ENCODE measurements around the gene MEF2B.

The MEF2B gene

GRCh38 chr19:19170053-19170872, at the start of gene MEF2B:
MEF2B (minus strand) TSS chr19:19170263; CDS start chr19:19150735, 19,528 bp downstream.
- Histone ChIP-seq H3K4me3 (IDR thresholded peaks at IDR 0.05; ENCODE audit: insufficient read depth, low read depth, low read length) (no peak within 1 kb of the TSS), H3K9ac (no peak within 1 kb of the TSS), H3K27me3 (ENCODE audit: insufficient read depth, low read depth) (no peaks in the 10 kb centered on the region), H2AFZ (ENCODE audit: low read depth) (no peak within 1 kb of the TSS), H3K27ac (no peak within 1 kb of the TSS), H3K4me2 (peak within 1 kb of the TSS; percentile 29), H4K20me1 (ENCODE audit: insufficient read depth) (no peaks in the 10 kb centered on the region), H3K79me2 (ENCODE audit: insufficient read depth, low read depth) (no peaks in the 10 kb centered on the region), H3K36me3 (ENCODE audit: insufficient read depth) (no peaks in the 10 kb centered on the region), H3K4me1 (ENCODE audit: low read depth, poor library complexity, severe bottlenecking) (peaks cover 21% of the 10 kb centered on the region)
- no peak for TF ChIP-seq CTCF (conservative IDR thresholded peaks at IDR 0.05; ENCODE audit: low read depth, low read length)

DNA sequence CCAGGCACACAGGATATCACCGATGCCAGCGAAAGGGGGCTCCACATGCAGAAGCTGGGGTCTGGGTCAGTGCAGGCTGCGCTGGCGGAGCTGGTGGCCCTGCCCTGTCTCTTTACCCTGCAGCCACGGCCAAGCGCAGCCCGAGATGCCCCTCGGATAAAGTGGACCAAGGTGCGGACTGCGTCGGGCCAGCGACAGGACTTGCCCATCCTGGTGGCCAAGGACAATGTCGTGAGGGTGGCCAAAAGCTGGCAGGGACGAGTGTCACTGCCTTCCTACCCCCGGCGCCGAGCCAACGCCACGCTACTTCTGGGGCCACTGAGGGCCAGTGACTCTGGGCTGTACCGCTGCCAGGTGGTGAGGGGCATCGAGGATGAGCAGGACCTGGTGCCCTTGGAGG, 48.8 kb upstream of the MEF2B start:
- Histone ChIP-seq H3K27ac (no peak overlapping the region), H3K4me3 (IDR thresholded peaks at IDR 0.05; ENCODE audit: insufficient read depth, low read depth, low read length) (no peak overlapping the region)

GRCh38 chr19:19217099-19217498, 47.0 kb upstream of the MEF2B start:
- no peak overlapping the region for H3K9ac ChIP-seq
- no peak for TF ChIP-seq CTCF (conservative IDR thresholded peaks at IDR 0.05; ENCODE audit: low read depth, low read length)
- H3K4me3 ChIP-seq (IDR thresholded peaks at IDR 0.05; ENCODE audit: insufficient read depth, low read depth, low read length): no peak overlapping the region
- no peak overlapping the region for H3K27ac ChIP-seq
- no peak overlapping the region for H2AFZ ChIP-seq (ENCODE audit: low read depth)
- peaks cover 6% of the 10 kb centered on the region for H3K4me1 ChIP-seq (ENCODE audit: low read depth, poor library complexity, severe bottlenecking)
- H3K36me3 ChIP-seq (ENCODE audit: insufficient read depth): no peaks in the 10 kb centered on the region
- H3K79me2 ChIP-seq (ENCODE audit: insufficient read depth, low read depth): no peaks in the 10 kb centered on the region
- peaks cover 10% of the 10 kb centered on the region; the same call in 1 of the 2 replicates for H3K27me3 ChIP-seq (ENCODE audit: insufficient read depth, low read depth)
- H3K4me2 ChIP-seq: no peak overlapping the region
- no peaks in the 10 kb centered on the region for H4K20me1 ChIP-seq (ENCODE audit: insufficient read depth)

More for the DNA sequence above, 48.8 kb upstream of the MEF2B start:
- no peak for TF ChIP-seq CTCF (conservative IDR thresholded peaks at IDR 0.05; ENCODE audit: low read depth, low read length)
- H3K9ac ChIP-seq: no peak overlapping the region
- no peaks in the 10 kb centered on the region for H3K36me3 ChIP-seq (ENCODE audit: insufficient read depth)
- H3K4me2 ChIP-seq: no peak overlapping the region
- no peaks in the 10 kb centered on the region for H4K20me1 ChIP-seq (ENCODE audit: insufficient read depth)
- peaks cover 6% of the 10 kb centered on the region; the same call in 1 of the 2 replicates for H3K27me3 ChIP-seq (ENCODE audit: insufficient read depth, low read depth)
- H3K79me2 ChIP-seq (ENCODE audit: insufficient read depth, low read depth): no peaks in the 10 kb centered on the region
- H3K4me1 ChIP-seq (ENCODE audit: low read depth, poor library complexity, severe bottlenecking): peaks cover 6% of the 10 kb centered on the region
- H2AFZ ChIP-seq (ENCODE audit: low read depth): no peak overlapping the region

DNA sequence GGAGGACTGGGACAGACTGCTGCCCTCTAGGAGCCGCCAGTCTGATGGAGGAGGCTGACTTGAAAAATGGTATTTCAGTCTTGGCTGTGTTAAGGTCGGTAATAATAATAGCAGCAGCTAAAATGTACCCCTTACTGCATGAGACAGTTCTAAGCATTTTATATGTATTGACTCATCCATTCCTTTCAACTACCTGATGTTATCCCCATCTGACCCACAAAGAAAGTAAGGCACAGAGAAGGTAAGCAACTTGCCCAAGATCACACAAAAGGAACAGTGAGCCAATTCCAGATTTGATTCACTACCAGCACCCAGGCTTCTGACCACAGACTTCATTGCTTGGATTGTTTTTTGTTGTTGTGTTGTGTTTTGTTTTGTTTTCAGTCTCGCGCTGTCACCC, 45.7 kb upstream of the MEF2B start:
- no peak overlapping the region for H3K9ac ChIP-seq
- H3K4me1 ChIP-seq (ENCODE audit: low read depth, poor library complexity, severe bottlenecking): peaks cover 6% of the 10 kb centered on the region
- no peaks in the 10 kb centered on the region for H3K79me2 ChIP-seq (ENCODE audit: insufficient read depth, low read depth)
- H3K27me3 ChIP-seq (ENCODE audit: insufficient read depth, low read depth): peaks cover 14% of the 10 kb centered on the region; the same call in 1 of the 2 replicates
- no peak overlapping the region for H3K4me2 ChIP-seq
- no peak for TF ChIP-seq CTCF (conservative IDR thresholded peaks at IDR 0.05; ENCODE audit: low read depth, low read length)
- H3K27ac ChIP-seq: no peak overlapping the region
- H2AFZ ChIP-seq (ENCODE audit: low read depth): no peak overlapping the region
- H3K36me3 ChIP-seq (ENCODE audit: insufficient read depth): no peaks in the 10 kb centered on the region
- H4K20me1 ChIP-seq (ENCODE audit: insufficient read depth): no peaks in the 10 kb centered on the region
- no peak overlapping the region for H3K4me3 ChIP-seq (IDR thresholded peaks at IDR 0.05; ENCODE audit: insufficient read depth, low read depth, low read length)

Data from KMS-11 (cell line).